Esophagus muscularis mucosa (tissue), 2 donors: ENCODE results near the gene SCGB2A2.

Source experiments
- EP300 ChIP-seq: sonication (generic); formaldehyde crosslinking; IDR thresholded peaks from one replicate; pipeline ENCODE4 v1.6.1; 2017; ENCODE audit warnings: antibody characterized with exemption
- POLR2A ChIP-seq: fragments of 450-650 bp; IDR thresholded peaks from one replicate; pipeline ENCODE4 v1.6.1; 2017; ENCODE audit warnings: antibody characterized with exemption, moderate library complexity, mild to moderate bottlenecking, low read depth

DNA sequence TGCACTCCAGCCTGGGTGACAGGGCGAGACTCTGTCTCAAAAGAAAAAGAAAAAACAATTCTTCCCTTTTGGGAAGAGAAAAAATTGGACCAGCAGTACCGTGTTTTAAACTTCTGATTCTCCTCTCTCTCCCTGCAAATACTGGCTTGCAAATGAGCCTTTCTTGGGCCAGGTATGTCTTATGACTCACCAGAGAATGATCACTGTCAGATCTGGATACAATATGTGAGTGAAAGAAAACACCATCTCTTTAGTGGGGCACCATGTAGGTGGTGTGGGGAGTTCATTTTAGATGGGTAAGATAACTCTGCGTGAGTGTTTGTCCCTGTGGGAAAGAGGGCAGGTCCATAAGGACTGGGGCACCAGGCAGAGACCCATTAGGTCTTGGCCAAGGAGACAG, 2.4 kb upstream of the SCGB2A2 start:
- TF ChIP-seq POLR2A (no peak), EP300 (no peak)
